Gastrocnemius medialis (tissue), 4 donors: Measurements from ENCODE around the gene TNS1. TPM values are rescaled to one million over a fixed set of nuclear protein-coding genes. Genes with fewer than 3 reads are reported as not detected.

Experiments
- ATAC-seq, 2 donors: fragments of 150-250 bp; one replicate each; pipeline ENCODE4 v1.9.1; 2016
- DNase-seq, 2 donors: peaks; one replicate each; pipeline ENCODE4 v3.0.0-alpha.2; 2019
- H3K27ac ChIP-seq, 4 donors: fragments of 200-600 bp; sonication (generic); 1 replicate in 1 of 4; 2 replicates in 3 of 4; pipeline ENCODE4 v1.5.1; 2016 to 2018; ENCODE audit warnings: mild to moderate bottlenecking in 2 of 4, moderate library complexity in 1 of 4
- H3K27me3 ChIP-seq, 3 donors: fragments of 200-600 bp; sonication (generic) in 2 of 3; 1 replicate in 1 of 3; 2 replicates in 2 of 3; pipeline versions ENCODE4 v1.5.1 to v1.6.0; 2016 to 2019; ENCODE audit warnings: mild to moderate bottlenecking in 1 of 3, moderate library complexity in 1 of 3
- H3K36me3 ChIP-seq, 2 donors: fragments of 200-600 bp; sonication (generic) in 1 of 2; one replicate each; pipeline ENCODE4 v1.5.1; 2017 to 2018
- H3K4me1 ChIP-seq, 2 donors: fragments of 200-600 bp; sonication (generic) in 1 of 2; one replicate each; pipeline ENCODE4 v1.5.1; 2016 to 2017; ENCODE audit warnings: mild to moderate bottlenecking in 2 of 2
- H3K4me3 ChIP-seq, 4 donors: fragments of 200-600 bp; sonication (generic) in 3 of 4; 1 replicate in 1 of 4; 2 replicates in 3 of 4; pipeline ENCODE4 v1.5.1; 2016 to 2019; ENCODE audit warnings: mild to moderate bottlenecking in 2 of 4
- H3K9me3 ChIP-seq, 3 donors: fragments of 200-600 bp; sonication (generic) in 2 of 3; 1 replicate in 1 of 3; 2 replicates in 2 of 3; pipeline ENCODE4 v1.5.1; 2016 to 2019
- POLR2A ChIP-seq, 2 donors: fragments of 450-650 bp; IDR thresholded peaks; one replicate each; pipeline ENCODE4 v1.6.1; 2017; ENCODE audit warnings: antibody characterized with exemption in 2 of 2, mild to moderate bottlenecking in 2 of 2, moderate library complexity in 2 of 2
- in situ Hi-C, 4 donors: fragments of 200-750 bp; cut with MboI; loops; one replicate each; pipeline versions ENCODE4 v1.15.0 to v1.8.0; 2017; ENCODE audit warnings: low sequenced_read_pairs in 4 of 4
- intact Hi-C: fragments of 100-400 bp; cut with DNase I; formaldehyde crosslinking; loops from one replicate; pipeline ENCODE4 v1.15.1; 2023; ENCODE audit warnings: low total_unique reads
- total RNA-seq, 4 donors: library from RNA; depleted of rRNA; stranded (reverse); fragments of >200 nt; gene quantifications; one replicate each; pipeline versions ENCODE4 v1.1.0 to v1.2.3, GENCODE V29; 2016
- TF ChIP-seq, protein P1 (sequence below), 5 experiments: fragments of 450-650 bp in 3 of 5; fragments of 200-600 bp in 2 of 5; sonication (generic) in 2 of 5; IDR thresholded peaks in 4 of 5; conservative IDR thresholded peaks in 1 of 5; 1 replicate in 4 of 5; 2 replicates in 1 of 5; pipeline ENCODE4 v1.5.1; 2016 to 2019; ENCODE audit warnings: antibody characterized with exemption in 5 of 5, mild to moderate bottlenecking in 3 of 5, moderate library complexity in 3 of 5

The TNS1 gene
- total RNA-seq, 4 donors from 2014 or later, result 407 to 670 (median 484) TPM

- intact Hi-C loops, result no loop called here
- Histone ChIP-seq H3K27me3 (no peaks in the 10 kb centered on the region), H3K4me1 (peaks cover 20 to 33% of the 10 kb centered on the region in 2 donors), H3K9me3 (no peaks in the 10 kb centered on the region), H3K36me3 (no peaks in the 10 kb centered on the region), H3K4me3 (no peak overlapping the region), H3K27ac (peak overlapping the region in 1 of 4 donors; percentile 14)
- in situ Hi-C loops, result loop anchor here (5.0 to 10.0 kb wide), 4 partner anchors 92 to 199 kb away; no protein-coding TSS in a partner anchor
- ATAC-seq (no peak), DNase-seq (no peak)
- TF ChIP-seq, protein P1, sequence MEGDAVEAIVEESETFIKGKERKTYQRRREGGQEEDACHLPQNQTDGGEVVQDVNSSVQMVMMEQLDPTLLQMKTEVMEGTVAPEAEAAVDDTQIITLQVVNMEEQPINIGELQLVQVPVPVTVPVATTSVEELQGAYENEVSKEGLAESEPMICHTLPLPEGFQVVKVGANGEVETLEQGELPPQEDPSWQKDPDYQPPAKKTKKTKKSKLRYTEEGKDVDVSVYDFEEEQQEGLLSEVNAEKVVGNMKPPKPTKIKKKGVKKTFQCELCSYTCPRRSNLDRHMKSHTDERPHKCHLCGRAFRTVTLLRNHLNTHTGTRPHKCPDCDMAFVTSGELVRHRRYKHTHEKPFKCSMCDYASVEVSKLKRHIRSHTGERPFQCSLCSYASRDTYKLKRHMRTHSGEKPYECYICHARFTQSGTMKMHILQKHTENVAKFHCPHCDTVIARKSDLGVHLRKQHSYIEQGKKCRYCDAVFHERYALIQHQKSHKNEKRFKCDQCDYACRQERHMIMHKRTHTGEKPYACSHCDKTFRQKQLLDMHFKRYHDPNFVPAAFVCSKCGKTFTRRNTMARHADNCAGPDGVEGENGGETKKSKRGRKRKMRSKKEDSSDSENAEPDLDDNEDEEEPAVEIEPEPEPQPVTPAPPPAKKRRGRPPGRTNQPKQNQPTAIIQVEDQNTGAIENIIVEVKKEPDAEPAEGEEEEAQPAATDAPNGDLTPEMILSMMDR (IDR thresholded peaks at IDR 0.05 in 4 of 5, conservative IDR thresholded peaks at IDR 0.05 in 1 of 5), result no peak
These were observed 16.4 kb downstream of the TNS1 start for GRCh38 chr2:217986256-217986961.

DNA sequence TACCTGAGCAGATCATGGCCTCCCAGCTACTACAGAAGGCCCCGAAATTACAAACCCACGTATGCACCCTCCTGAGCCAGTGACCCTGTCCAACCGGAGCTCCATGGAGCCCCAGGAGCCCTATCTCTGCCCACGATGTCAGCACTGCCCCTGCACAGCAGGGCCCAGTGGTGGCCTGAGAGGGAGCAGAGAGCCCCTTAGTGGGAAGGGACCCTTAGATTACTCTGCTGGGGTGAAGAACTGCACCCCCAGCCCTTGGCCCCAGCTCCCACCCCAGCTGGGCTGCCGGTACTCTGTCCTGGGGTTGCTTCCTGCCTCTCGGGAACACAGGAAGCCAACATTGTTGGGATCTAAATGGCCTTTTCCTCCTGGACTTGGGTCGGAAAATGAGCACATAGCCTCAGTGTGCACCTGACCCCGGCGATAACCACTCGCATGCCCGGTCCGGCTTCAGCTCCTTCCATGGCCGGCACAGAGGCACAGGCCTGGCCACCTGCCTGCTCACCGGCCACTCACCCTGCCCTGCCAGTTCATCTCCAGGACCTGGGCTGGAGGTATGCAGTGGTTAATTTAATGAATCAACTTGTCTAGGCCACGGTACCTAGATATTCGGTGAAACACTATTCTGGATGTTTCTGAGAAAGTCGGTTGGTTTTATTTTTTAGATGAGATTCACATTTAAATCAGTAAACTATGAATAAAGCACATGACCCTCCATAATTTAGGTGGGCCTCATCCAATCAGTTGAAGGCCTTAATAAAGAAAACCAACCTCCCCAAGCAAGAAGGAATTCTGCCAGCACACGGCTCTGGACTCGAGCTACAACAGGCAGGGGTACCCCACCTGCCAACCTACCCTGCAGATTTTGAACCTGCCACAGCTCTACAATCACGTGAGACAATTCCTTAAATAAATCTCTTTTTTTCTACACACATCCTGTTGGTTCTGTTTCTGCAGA is 19.2 kb downstream of the TNS1 start:
- Histone ChIP-seq H3K4me3 (no peak overlapping the region), H3K27me3 (no peaks in the 10 kb centered on the region), H3K4me1 (peaks cover 32 to 53% of the 10 kb centered on the region in 2 donors), H3K9me3 (no peaks in the 10 kb centered on the region), H3K27ac (peak overlapping the region; percentile 52 to 74 (median 67)), H3K36me3 (no peaks in the 10 kb centered on the region)
- ATAC-seq (peak in 1 of 2 donors; percentile 29), DNase-seq (no peak)
- in situ Hi-C loops, result loop anchor here in 1 of 4 donors (10.0 kb wide), 1 partner anchor 89 kb away; no protein-coding TSS in a partner anchor
- intact Hi-C loops, result no loop called here
- TF ChIP-seq, protein P1 (IDR thresholded peaks at IDR 0.05 in 4 of 5, conservative IDR thresholded peaks at IDR 0.05 in 1 of 5), result no peak
- TF ChIP-seq POLR2A (IDR thresholded peaks at IDR 0.05), result no peak

DNA sequence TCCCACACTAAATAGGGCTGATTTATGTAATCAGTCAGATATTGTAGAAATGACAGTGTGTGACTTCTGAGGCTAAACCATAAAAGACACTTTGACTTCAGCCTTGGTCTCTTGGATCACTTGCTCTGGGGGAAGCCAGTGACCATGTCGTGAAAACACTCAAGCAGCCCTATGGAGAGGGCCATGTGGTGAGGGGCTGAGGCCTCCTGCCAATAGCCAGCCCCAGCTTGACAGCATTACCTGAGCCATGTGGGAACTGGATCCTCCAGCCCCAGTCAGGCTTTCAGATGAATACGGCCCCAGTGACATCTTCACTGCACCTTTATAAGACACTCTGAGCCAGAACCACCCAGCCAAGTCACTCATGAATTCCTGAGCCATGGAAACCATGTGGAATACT is 20.8 kb downstream of the TNS1 start:
- H3K36me3 ChIP-seq, result no peaks in the 10 kb centered on the region
- DNase-seq (no peak), ATAC-seq (no peak)
- peak overlapping the region; percentile 35 to 74 (median 66) for H3K27ac ChIP-seq
- peaks cover 24 to 39% of the 10 kb centered on the region in 2 donors for H3K4me1 ChIP-seq
- no peaks in the 10 kb centered on the region for H3K27me3 ChIP-seq
- H3K4me3 ChIP-seq, result no peak overlapping the region
- in situ Hi-C loops (loop anchor here in 1 of 4 donors (10.0 kb wide), 1 partner anchor 87 kb away; no protein-coding TSS in a partner anchor), intact Hi-C loops (no loop called here)
- TF ChIP-seq, protein P1 (IDR thresholded peaks at IDR 0.05 in 4 of 5, conservative IDR thresholded peaks at IDR 0.05 in 1 of 5), result no peak
- no peak for TF ChIP-seq POLR2A (IDR thresholded peaks at IDR 0.05)
- H3K9me3 ChIP-seq, result no peaks in the 10 kb centered on the region

DNA sequence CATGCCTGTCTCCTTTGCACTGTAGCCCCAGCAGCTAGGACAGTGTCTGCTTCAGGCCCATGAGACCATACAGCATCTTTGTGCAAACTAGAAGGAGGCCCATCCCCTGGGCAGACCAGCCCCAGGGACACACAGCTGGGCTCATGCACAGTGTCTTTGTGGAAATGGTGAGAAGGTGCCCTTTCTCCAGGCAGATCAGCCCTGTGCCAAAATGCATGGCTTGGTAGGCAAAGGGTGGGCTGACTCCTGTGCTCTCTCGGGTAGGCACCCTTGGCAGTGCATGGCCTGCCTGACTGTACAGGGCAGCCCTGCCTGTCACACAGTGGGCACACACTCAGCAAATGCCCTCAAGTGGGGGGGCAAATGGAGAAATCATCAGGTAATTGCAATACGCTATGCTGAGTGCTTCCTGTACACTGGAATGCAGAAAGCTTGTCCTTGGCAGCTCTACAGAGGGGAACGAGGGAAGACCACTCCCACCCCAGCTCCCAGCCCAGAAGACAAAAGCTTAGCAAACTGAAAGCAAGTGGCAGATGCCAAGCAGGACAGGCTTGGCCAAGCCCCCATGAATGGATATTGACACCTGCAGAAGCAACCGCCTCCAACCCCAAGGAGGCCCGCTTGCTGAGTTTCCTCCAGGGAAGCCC is 21.6 kb downstream of the TNS1 start:
- Histone ChIP-seq H3K4me3 (no peak overlapping the region), H3K36me3 (no peaks in the 10 kb centered on the region), H3K9me3 (no peaks in the 10 kb centered on the region), H3K4me1 (peaks cover 24 to 39% of the 10 kb centered on the region in 2 donors), H3K27me3 (no peaks in the 10 kb centered on the region), H3K27ac (peak overlapping the region; percentile 35 to 74 (median 66))
- no peak for DNase-seq
- in situ Hi-C loops (loop anchor here in 1 of 4 donors (10.0 kb wide), 1 partner anchor 86 kb away; no protein-coding TSS in a partner anchor), intact Hi-C loops (no loop called here)
- TF ChIP-seq, protein P1 (IDR thresholded peaks at IDR 0.05 in 4 of 5, conservative IDR thresholded peaks at IDR 0.05 in 1 of 5), result no peak
- no peak for TF ChIP-seq POLR2A (IDR thresholded peaks at IDR 0.05)
- ATAC-seq, result peak in 1 of 2 donors; percentile 45
